HG03095 (cell line): ENCODE results near the gene OTOP3.
"Not testable (repeated sequence)": the region's sequence is repeated elsewhere in the genome, so short reads cannot be mapped to it uniquely, and the experiment has no call there.

ENCODE experiments used
- ATAC-seq: cut with Tn5 transposase; IDR thresholded peaks from one replicate; pipeline ENCODE4 v1.9.1; 2021; ENCODE audit warnings: moderate library complexity; ENCODE audit not compliant: unreplicated experiment

The OTOP3 gene

GRCh38 chr17:74959826-74960515 is 24.3 kb downstream of the OTOP3 start:
- no peak for ATAC-seq

- no peak for ATAC-seq
Measured at GRCh38 chr17:74960570-74961342, 25.1 kb downstream of the OTOP3 start.

GRCh38 chr17:74961657-74962350 is 26.1 kb downstream of the OTOP3 start:
- ATAC-seq, result no peak

- no peak for ATAC-seq
Measured at GRCh38 chr17:74962622-74963394, 27.1 kb downstream of the OTOP3 start.

GRCh38 chr17:74963656-74964055 is 28.0 kb downstream of the OTOP3 start:
- no peak for ATAC-seq

GRCh38 chr17:74964246-74964761 is 28.6 kb downstream of the OTOP3 start:
- no peak for ATAC-seq

- ATAC-seq, result no peak
Measured at GRCh38 chr17:74964988-74965622, 29.4 kb downstream of the OTOP3 start.

GRCh38 chr17:74968361-74968780 is 32.7 kb downstream of the OTOP3 start:
- no peak for ATAC-seq

GRCh38 chr17:74969501-74969900 is 33.8 kb downstream of the OTOP3 start:
- not testable (repeated sequence) for ATAC-seq

GRCh38 chr17:74970395-74970794 is 34.7 kb downstream of the OTOP3 start:
- ATAC-seq, result no peak

- ATAC-seq, result no peak
Measured at GRCh38 chr17:74971069-74971841, 35.6 kb downstream of the OTOP3 start.

- ATAC-seq, result no peak
Measured at GRCh38 chr17:74971842-74972106, 36.1 kb downstream of the OTOP3 start.

- ATAC-seq, result no peak
Measured at GRCh38 chr17:74972107-74972972, 36.6 kb downstream of the OTOP3 start, which contains the start of gene HID1. TSS of gene HID1 (minus strand) at chr17:74972759. CDS start at chr17:74972656, 103 bp downstream.

- no peak for ATAC-seq
Measured at GRCh38 chr17:74972973-74973328, 37.3 kb downstream of the OTOP3 start.

- ATAC-seq, result no peak
Measured at GRCh38 chr17:74975943-74976342, 40.2 kb downstream of the OTOP3 start.

- ATAC-seq, result no peak
Measured at GRCh38 chr17:74977802-74978201, 42.1 kb downstream of the OTOP3 start.

- ATAC-seq, result no peak
Measured at GRCh38 chr17:74978240-74978639, 42.5 kb downstream of the OTOP3 start.

GRCh38 chr17:74979408-74980146 is 43.9 kb downstream of the OTOP3 start:
- no peak for ATAC-seq
